HepG2 (cell line): Measurements from ENCODE around the gene FYB2. TPM values are rescaled to one million over a fixed set of nuclear protein-coding genes. Genes with fewer than 3 reads are reported as not detected.

Experiments
- CTCF ChIP-seq: sonication (generic); formaldehyde crosslinking; IDR thresholded peaks from 2 replicates; pipeline ENCODE4 v1.5.0; 2020; ENCODE audit warnings: mild to moderate bottlenecking, missing genetic modification reagents, moderate library complexity
- MAF1 ChIP-seq: sonication (generic); formaldehyde crosslinking; IDR thresholded peaks from 2 replicates; pipeline ENCODE4 v1.5.0; 2020; ENCODE audit warnings: missing genetic modification reagents, borderline replicate concordance
- SIN3B ChIP-seq: fragments of 150-350 bp; IDR thresholded peaks from 2 replicates; pipeline ENCODE4 v1.6.1; 2014; ENCODE audit warnings: low read length
- SOX13 ChIP-seq, 3 experiments: fragments of 450-650 bp in 1 of 3; sonication (generic) in 1 of 3; formaldehyde crosslinking in 1 of 3; IDR thresholded peaks in 2 of 3; conservative IDR thresholded peaks in 1 of 3; 2 replicates each; pipeline versions ENCODE4 v1.5.0 to v1.6.1; 2016 to 2020; ENCODE audit warnings: antibody characterized with exemption in 1 of 3, mild to moderate bottlenecking in 1 of 3, missing compliant biosample characterization in 1 of 3, missing genetic modification reagents in 1 of 3, moderate library complexity in 1 of 3
- TRAFD1 ChIP-seq: sonication (generic); formaldehyde crosslinking; IDR thresholded peaks from 2 replicates; pipeline ENCODE4 v1.5.1; 2020; ENCODE audit warnings: missing genetic modification reagents, mild to moderate bottlenecking, borderline replicate concordance
- ZNF574 ChIP-seq: sonication (generic); formaldehyde crosslinking; IDR thresholded peaks from 2 replicates; pipeline ENCODE4 v1.4.0; 2020; ENCODE audit warnings: missing genetic modification reagents
- polyA plus RNA-seq, 8 experiments: library from polyadenylated mRNA; depleted of rRNA in 3 of 8; stranded (reverse) in 7 of 8; unstranded in 1 of 8; fragments of >200 nt; fragmentation: Illumina TruSeq in 4 of 8; extraction: Trizol in 4 of 8; gene quantifications; 2 replicates each; pipeline versions ENCODE4 v1.2.1 to v1.2.3, GENCODE V29; 2011 to 2016; ENCODE audit warnings: low read depth in 4 of 8, missing spikeins in 1 of 8, mixed read lengths in 1 of 8; ENCODE audit not compliant: insufficient read depth in 1 of 8
- total RNA-seq, 5 experiments: library from RNA; depleted of rRNA; stranded (reverse); fragments of >200 nt; fragmentation: Illumina TruSeq; extraction: Trizol; gene quantifications; 2 replicates each; pipeline ENCODE4 v1.2.3, GENCODE V29; 2016; ENCODE audit warnings: low read depth in 1 of 5
- TF ChIP-seq, protein P1 (sequence below): sonication (generic); formaldehyde crosslinking; IDR thresholded peaks from 2 replicates; pipeline ENCODE4 v1.4.0; 2020; ENCODE audit warnings: missing genetic modification reagents, borderline replicate concordance
- TF ChIP-seq, protein P2 (sequence below): sonication (generic); formaldehyde crosslinking; IDR thresholded peaks from 2 replicates; pipeline ENCODE4 v1.4.0; 2020; ENCODE audit warnings: low read depth, missing genetic modification reagents
- TF ChIP-seq, protein P3 (sequence below): sonication (generic); formaldehyde crosslinking; IDR thresholded peaks from 2 replicates; pipeline ENCODE4 v1.8.0; 2022; ENCODE audit warnings: mild to moderate bottlenecking, missing genetic modification reagents

Gene FYB2
- total and polyA plus RNA-seq, 2 of the 13 experiments (the other 11 are each of a cell fraction or from before 2014, with no cell fraction given) = 1.2 to 2.7 TPM

DNA sequence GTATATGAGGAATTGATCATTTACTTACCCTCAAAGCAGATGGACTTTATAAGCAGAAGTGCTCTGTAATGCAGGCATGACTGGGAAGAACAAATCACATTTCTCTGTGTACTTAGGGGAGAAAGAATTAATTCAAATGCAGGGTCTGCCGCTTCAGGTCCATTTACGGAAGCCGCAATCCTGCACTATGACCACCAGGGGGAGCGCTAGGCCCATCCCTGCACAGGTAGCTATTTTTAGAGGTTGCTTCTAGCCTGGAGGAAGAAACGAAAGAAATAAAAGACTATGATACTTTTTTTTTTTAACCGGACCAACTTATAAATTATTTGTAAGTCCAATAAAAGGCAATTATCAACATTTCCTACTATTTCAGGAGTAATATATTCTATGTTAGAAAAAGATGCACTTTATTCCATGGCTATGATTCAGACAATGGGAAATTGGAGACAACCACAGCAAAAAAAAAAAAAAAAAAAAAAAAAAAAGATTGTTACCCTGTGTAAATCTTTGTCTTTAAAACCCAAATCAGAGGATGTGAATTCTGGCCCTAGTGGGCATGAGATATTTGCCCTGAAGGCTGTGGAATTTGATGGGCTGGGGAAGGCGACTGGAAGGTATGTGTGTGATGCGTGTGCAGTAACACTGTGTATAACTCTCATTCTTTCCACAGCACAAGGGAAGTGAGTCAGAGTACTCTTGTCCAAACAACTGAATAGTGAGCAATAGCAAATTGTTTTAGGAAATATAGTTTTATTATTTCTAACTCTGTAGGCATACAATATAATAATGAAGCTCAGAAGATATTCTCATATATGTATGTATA is 12.9 kb upstream of the FYB2 start (continued):
- TF ChIP-seq, protein P1, sequence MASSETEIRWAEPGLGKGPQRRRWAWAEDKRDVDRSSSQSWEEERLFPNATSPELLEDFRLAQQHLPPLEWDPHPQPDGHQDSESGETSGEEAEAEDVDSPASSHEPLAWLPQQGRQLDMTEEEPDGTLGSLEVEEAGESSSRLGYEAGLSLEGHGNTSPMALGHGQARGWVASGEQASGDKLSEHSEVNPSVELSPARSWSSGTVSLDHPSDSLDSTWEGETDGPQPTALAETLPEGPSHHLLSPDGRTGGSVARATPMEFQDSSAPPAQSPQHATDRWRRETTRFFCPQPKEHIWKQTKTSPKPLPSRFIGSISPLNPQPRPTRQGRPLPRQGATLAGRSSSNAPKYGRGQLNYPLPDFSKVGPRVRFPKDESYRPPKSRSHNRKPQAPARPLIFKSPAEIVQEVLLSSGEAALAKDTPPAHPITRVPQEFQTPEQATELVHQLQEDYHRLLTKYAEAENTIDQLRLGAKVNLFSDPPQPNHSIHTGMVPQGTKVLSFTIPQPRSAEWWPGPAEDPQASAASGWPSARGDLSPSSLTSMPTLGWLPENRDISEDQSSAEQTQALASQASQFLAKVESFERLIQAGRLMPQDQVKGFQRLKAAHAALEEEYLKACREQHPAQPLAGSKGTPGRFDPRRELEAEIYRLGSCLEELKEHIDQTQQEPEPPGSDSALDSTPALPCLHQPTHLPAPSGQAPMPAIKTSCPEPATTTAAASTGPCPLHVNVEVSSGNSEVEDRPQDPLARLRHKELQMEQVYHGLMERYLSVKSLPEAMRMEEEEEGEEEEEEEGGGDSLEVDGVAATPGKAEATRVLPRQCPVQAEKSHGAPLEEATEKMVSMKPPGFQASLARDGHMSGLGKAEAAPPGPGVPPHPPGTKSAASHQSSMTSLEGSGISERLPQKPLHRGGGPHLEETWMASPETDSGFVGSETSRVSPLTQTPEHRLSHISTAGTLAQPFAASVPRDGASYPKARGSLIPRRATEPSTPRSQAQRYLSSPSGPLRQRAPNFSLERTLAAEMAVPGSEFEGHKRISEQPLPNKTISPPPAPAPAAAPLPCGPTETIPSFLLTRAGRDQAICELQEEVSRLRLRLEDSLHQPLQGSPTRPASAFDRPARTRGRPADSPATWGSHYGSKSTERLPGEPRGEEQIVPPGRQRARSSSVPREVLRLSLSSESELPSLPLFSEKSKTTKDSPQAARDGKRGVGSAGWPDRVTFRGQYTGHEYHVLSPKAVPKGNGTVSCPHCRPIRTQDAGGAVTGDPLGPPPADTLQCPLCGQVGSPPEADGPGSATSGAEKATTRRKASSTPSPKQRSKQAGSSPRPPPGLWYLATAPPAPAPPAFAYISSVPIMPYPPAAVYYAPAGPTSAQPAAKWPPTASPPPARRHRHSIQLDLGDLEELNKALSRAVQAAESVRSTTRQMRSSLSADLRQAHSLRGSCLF (CRISPR knock-in tag) = no peak
- no peak for TF ChIP-seq ZNF574
- no peak for TF ChIP-seq SIN3B
- TF ChIP-seq, protein P2, sequence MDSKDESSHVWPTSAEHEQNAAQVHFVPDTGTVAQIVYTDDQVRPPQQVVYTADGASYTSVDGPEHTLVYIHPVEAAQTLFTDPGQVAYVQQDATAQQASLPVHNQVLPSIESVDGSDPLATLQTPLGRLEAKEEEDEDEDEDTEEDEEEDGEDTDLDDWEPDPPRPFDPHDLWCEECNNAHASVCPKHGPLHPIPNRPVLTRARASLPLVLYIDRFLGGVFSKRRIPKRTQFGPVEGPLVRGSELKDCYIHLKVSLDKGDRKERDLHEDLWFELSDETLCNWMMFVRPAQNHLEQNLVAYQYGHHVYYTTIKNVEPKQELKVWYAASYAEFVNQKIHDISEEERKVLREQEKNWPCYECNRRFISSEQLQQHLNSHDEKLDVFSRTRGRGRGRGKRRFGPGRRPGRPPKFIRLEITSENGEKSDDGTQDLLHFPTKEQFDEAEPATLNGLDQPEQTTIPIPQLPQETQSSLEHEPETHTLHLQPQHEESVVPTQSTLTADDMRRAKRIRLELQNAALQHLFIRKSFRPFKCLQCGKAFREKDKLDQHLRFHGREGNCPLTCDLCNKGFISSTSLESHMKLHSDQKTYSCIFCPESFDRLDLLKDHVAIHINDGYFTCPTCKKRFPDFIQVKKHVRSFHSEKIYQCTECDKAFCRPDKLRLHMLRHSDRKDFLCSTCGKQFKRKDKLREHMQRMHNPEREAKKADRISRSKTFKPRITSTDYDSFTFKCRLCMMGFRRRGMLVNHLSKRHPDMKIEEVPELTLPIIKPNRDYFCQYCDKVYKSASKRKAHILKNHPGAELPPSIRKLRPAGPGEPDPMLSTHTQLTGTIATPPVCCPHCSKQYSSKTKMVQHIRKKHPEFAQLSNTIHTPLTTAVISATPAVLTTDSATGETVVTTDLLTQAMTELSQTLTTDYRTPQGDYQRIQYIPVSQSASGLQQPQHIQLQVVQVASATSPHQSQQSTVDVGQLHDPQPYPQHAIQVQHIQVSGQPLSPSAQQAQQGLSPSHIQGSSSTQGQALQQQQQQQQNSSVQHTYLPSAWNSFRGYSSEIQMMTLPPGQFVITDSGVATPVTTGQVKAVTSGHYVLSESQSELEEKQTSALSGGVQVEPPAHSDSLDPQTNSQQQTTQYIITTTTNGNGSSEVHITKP = no peak
- TF ChIP-seq CTCF = peak; percentile 89
- TF ChIP-seq, protein P3, sequence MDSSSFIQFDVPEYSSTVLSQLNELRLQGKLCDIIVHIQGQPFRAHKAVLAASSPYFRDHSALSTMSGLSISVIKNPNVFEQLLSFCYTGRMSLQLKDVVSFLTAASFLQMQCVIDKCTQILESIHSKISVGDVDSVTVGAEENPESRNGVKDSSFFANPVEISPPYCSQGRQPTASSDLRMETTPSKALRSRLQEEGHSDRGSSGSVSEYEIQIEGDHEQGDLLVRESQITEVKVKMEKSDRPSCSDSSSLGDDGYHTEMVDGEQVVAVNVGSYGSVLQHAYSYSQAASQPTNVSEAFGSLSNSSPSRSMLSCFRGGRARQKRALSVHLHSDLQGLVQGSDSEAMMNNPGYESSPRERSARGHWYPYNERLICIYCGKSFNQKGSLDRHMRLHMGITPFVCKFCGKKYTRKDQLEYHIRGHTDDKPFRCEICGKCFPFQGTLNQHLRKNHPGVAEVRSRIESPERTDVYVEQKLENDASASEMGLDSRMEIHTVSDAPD (CRISPR knock-in tag) = no peak
- TF ChIP-seq SOX13 (IDR thresholded peaks at IDR 0.05) = no peak
- TF ChIP-seq SOX13 (CRISPR knock-in tag; conservative IDR thresholded peaks at IDR 0.05 in 1 of 2, IDR thresholded peaks at IDR 0.05 in 1 of 2) = peak in 1 of 2 experiments; percentile 12; a peak in 1 of 4 replicates
- no peak for TF ChIP-seq MAF1 (CRISPR knock-in tag)
- TF ChIP-seq TRAFD1 (CRISPR knock-in tag) = no peak
